DOHH2 (cell line): ENCODE measurements around the gene SLC25A53.

Experiments
- EZH2phosphoT487 ChIP-seq: fragments of 200-600 bp; sonication (generic); IDR thresholded peaks from 2 replicates; pipeline ENCODE4 v1.6.1; 2017; ENCODE audit warnings: borderline replicate concordance, mild to moderate bottlenecking, antibody characterized with exemption, low read length, moderate library complexity, mixed read lengths
- TF ChIP-seq, protein P1 (sequence below): fragments of 200-600 bp; sonication (generic); IDR thresholded peaks from one replicate; pipeline ENCODE4 v1.5.1; 2014; ENCODE audit warnings: antibody characterized with exemption, mild to moderate bottlenecking, low read depth, low read length; ENCODE audit not compliant: poor library complexity, severe bottlenecking

DNA sequence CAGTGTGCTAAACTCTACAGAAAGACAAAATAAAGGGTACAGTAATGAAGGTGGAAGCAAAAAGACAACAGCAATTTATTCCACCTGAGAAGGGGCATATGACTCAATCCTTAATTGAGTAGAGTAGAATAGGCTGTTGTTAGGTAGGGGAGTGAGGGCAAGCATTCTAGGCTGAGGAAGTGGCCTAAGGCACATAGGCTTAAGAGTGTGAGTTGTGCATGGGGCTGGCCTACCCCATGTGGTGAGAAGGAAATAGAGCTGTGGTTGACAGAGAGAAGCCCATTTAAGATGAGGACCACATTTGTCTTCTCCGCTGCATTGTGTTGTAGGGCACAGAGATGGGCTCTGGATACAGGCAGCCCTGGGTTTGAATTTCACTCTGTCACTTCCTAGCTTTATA, 47.9 kb downstream of the SLC25A53 start:
- TF ChIP-seq, protein P1, sequence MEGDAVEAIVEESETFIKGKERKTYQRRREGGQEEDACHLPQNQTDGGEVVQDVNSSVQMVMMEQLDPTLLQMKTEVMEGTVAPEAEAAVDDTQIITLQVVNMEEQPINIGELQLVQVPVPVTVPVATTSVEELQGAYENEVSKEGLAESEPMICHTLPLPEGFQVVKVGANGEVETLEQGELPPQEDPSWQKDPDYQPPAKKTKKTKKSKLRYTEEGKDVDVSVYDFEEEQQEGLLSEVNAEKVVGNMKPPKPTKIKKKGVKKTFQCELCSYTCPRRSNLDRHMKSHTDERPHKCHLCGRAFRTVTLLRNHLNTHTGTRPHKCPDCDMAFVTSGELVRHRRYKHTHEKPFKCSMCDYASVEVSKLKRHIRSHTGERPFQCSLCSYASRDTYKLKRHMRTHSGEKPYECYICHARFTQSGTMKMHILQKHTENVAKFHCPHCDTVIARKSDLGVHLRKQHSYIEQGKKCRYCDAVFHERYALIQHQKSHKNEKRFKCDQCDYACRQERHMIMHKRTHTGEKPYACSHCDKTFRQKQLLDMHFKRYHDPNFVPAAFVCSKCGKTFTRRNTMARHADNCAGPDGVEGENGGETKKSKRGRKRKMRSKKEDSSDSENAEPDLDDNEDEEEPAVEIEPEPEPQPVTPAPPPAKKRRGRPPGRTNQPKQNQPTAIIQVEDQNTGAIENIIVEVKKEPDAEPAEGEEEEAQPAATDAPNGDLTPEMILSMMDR, result no peak
- TF ChIP-seq EZH2phosphoT487, result no peak
